ENCODE results near the gene FAM25G.

Gene FAM25G

DNA sequence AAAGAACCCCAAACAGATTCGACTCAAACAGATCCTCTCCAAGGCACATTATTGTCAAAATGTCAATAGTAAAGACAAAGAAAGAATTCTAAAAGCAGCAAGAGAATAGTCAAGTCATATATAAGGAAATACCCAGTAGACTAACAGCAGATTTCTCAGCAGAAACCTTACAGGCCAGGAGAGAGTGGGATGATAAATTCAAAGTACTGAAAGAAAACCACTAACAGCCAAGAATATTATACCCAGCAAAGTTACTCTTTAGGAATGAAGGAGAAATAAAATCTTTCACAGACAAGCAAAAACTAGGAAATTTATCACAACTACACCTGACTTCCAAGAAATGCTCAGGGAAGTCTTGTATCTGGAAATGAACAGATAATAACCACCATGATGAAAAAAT lies 45.8 kb downstream of the FAM25G start:
- no peak for DNase-seq

DNA sequence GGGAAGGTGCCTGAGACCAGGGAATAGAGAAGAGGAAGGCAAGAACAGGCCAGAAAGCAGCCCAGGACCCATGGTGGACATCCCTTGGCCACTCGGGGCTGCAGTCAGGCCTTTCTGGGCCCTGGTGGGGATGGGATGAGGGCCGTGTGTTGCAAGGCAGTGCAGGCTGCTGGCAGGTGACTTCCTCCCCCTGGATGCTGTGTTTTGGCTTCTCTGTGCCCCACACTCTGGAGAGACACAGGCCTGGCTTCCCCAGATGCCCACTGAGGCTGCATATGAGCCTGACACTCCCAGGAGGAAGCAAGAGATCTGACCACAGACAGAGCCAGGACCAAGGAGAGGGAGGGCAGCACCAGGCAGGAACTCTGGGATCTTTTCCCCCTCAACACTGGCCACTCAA lies 47.5 kb downstream of the FAM25G start:
- no peak for DNase-seq

DNA sequence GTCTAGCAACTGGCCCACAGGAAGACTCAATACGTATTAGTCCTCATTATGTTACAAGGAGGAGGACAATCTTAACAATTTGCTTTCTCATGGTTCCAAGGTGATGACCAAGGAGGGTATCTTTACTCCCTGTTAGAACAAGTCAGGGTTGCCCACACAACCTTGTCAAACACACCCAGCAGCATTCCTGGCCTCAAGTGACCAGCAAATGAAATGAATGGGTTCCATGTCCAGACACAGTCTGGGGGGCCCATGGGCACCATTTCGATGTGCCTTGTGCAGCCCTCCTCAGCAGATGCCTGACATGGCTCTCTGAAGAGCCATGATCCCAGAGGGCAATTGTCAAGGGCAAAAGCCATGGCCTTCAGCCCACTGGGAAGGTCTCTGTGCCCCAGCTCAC lies 48.4 kb downstream of the FAM25G start:
- no peak for DNase-seq

DNA sequence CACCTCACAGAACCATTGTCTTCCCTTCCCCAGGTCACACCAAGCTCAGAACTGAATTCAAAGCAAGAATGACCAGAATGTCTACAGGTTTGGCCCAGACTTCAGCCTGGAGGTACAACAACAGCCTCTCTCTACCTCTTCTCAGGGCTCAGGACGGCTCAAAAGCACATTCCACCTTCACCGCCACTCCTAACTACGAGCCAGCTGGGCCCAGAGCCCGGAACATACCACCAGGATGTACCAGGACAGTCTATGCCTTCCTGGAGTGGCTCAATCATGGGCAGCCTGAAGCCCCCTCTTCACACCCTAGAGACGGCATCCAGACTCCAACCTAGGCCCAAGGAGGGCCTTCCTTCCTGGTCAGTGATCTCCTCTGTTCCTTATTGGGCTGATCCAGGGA lies 49.1 kb downstream of the FAM25G start:
- DNase-seq = no peak

DNA sequence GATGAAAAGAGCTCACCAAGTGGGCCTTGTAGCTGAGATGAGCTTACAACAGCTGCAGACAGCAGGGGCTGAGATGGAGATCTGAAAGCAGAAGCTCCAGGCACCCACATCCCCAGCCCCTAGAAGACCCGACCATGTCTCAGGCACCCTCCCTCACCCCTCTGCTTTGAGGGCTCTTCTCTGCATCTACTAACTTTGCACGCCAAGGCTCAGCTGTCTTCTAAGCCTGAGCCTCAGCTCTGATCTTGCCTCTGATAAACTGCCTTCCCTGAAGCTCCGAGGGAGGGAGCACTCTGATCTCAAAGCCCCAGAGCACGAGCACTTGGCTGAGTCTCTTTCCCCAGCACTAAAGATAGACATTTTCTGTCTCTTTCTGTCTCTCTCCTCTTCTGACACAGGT lies 49.6 kb downstream of the FAM25G start:
- DNase-seq = no peak

DNA sequence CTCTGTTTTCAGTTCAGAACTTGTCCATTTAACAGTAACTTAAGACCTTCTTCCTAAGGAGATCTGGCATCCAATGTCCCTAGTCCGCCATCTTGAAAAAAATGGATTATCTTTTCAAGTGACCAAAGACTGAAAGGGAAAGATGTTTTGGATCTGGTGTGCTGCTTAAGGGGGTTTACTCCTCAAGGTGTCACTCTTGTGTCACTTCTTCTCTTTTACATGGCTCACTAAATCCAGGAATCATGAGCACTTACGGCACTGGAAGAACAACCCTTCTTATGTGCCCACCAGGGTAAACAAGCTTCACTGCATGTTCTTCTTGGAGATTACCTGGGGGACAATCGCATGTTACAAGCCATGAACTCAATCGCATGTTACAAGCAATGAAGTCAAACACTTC lies 51.3 kb downstream of the FAM25G start:
- no peak for DNase-seq

DNA sequence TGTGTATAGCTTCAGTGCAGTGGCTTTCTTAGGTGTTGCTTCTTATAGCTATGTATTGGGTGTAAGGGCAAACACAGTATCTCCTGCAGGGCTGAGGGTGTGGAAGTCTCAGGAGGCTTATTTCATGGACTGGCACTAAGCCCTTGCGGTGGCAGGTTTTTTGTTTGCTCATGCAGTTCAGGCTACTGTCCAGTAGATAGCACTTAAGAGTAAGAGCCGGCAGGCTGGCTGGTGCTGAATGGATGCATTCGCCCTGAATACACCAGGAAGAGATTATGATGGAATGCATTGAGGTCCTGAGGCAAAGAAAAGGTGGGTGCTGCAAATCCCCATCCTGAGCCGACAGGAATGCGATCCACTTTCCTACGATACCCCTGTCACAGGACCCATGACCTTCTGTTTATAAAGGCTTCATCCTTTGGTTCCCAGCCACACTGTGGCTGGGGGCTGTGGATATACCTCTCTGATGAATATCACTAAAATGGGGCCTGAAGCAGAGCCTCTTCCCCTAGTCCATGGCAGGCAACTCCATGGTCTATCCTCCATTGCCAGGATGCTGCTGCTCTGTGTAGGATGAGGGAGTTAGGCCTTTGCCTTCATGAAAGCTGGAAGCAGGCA lies 52.5 kb downstream of the FAM25G start:
- DNase-seq = no peak

Data from NCI-H1436 treated with DMSO at 0.1 percent for 48 hours (cell line).